Measurements from ENCODE around the gene LMAN2L.

The LMAN2L gene

DNA sequence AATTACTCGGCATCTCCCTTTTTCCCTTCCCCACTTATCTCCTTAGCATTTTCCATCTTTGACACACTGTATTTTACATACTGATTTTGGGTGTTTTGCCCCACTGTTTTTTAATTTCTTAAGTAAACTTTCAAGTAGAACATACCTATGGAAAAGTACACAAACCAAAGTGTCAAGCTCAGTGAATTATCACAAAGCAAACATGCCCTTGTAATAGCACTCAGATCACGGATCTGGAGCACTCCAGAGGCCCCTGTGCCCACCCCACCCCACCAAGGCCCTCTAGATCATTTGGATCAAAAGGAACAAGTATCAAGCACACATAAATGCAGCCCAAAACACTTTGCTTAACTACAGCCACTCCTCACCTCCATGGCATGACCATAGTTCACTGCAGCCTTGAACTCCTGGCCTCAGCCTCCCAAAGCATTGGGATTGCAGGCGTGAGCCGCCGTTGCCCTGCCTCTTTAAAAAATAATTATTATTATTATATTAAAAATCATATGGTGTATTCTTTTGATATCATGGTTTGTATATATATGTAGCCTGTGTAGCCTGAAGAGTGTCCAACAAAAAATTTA is 59.2 kb downstream of the LMAN2L start:
- H3K9me2 ChIP-seq (replicated peaks; ENCODE audit: control insufficient read depth, low read length) = no peaks in the 10 kb centered on the region
- no peak overlapping the region for H3K4me3 ChIP-seq (ENCODE audit: low read length)
- no peak overlapping the region for H3K27ac ChIP-seq (ENCODE audit: low read depth, low read length)
- no peaks in the 10 kb centered on the region for H3K79me2 ChIP-seq (ENCODE audit: control insufficient read depth, low read length)
- H4K20me1 ChIP-seq (ENCODE audit: control insufficient read depth, insufficient read depth, low read depth, low read length) = no peaks in the 10 kb centered on the region
- TF ChIP-seq, protein P1, sequence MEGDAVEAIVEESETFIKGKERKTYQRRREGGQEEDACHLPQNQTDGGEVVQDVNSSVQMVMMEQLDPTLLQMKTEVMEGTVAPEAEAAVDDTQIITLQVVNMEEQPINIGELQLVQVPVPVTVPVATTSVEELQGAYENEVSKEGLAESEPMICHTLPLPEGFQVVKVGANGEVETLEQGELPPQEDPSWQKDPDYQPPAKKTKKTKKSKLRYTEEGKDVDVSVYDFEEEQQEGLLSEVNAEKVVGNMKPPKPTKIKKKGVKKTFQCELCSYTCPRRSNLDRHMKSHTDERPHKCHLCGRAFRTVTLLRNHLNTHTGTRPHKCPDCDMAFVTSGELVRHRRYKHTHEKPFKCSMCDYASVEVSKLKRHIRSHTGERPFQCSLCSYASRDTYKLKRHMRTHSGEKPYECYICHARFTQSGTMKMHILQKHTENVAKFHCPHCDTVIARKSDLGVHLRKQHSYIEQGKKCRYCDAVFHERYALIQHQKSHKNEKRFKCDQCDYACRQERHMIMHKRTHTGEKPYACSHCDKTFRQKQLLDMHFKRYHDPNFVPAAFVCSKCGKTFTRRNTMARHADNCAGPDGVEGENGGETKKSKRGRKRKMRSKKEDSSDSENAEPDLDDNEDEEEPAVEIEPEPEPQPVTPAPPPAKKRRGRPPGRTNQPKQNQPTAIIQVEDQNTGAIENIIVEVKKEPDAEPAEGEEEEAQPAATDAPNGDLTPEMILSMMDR (IDR thresholded peaks at IDR 0.05; ENCODE audit: low read depth, low read length, poor library complexity, severe bottlenecking) = no peak
- no peak for TF ChIP-seq EZH2phosphoT487 (IDR thresholded peaks at IDR 0.05; ENCODE audit: borderline replicate concordance, low read length)
- H3K27me3 ChIP-seq (ENCODE audit: control insufficient read depth, low read length) = peaks cover 10% of the 10 kb centered on the region
- H3K4me1 ChIP-seq (ENCODE audit: control insufficient read depth, low read length) = no peaks in the 10 kb centered on the region
- H3F3A ChIP-seq (ENCODE audit: control insufficient read depth, insufficient read depth) = no peaks in the 10 kb centered on the region
- no peaks in the 10 kb centered on the region for H3K36me3 ChIP-seq (ENCODE audit: control insufficient read depth, low read length)
- H3K9me3 ChIP-seq (ENCODE audit: control insufficient read depth, insufficient read depth, low read length) = no peaks in the 10 kb centered on the region
- no peak overlapping the region for H3K4me2 ChIP-seq (ENCODE audit: low read length)

DNA sequence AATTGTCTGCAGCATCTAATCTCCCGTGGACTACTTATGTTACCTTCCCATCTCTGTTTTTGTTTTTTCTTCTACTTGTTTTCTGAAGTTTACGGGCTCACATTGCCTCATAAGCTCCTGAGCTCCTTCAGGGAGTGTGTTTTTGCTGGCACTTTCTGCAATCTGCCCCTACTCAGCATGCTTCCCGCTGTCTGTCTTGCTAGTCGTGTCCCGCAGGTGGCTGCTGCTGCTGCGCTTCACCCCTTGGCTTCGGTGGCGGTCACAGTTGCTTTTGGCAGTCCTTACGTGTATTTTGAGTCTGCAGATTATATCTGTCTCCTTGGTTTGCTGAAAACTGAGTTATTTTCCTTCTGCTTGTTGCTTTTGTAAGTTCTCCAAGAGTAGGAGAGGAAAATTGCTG is 60.0 kb downstream of the LMAN2L start:
- Histone ChIP-seq H3K4me3 (ENCODE audit: low read length) (no peak overlapping the region), H3K9me3 (ENCODE audit: control insufficient read depth, insufficient read depth, low read length) (no peaks in the 10 kb centered on the region), H3K79me2 (ENCODE audit: control insufficient read depth, low read length) (no peaks in the 10 kb centered on the region), H3K4me1 (ENCODE audit: control insufficient read depth, low read length) (no peaks in the 10 kb centered on the region), H3K27ac (ENCODE audit: low read depth, low read length) (no peak overlapping the region), H3F3A (ENCODE audit: control insufficient read depth, insufficient read depth) (no peaks in the 10 kb centered on the region), H3K36me3 (ENCODE audit: control insufficient read depth, low read length) (no peaks in the 10 kb centered on the region), H3K9me2 (replicated peaks; ENCODE audit: control insufficient read depth, low read length) (no peaks in the 10 kb centered on the region), H3K27me3 (ENCODE audit: control insufficient read depth, low read length) (peaks cover 10% of the 10 kb centered on the region), H3K4me2 (ENCODE audit: low read length) (no peak overlapping the region), H4K20me1 (ENCODE audit: control insufficient read depth, insufficient read depth, low read depth, low read length) (no peaks in the 10 kb centered on the region)
- TF ChIP-seq, protein P1 (IDR thresholded peaks at IDR 0.05; ENCODE audit: low read depth, low read length, poor library complexity, severe bottlenecking) = no peak
- TF ChIP-seq EZH2phosphoT487 (IDR thresholded peaks at IDR 0.05; ENCODE audit: borderline replicate concordance, low read length) = no peak

DNA sequence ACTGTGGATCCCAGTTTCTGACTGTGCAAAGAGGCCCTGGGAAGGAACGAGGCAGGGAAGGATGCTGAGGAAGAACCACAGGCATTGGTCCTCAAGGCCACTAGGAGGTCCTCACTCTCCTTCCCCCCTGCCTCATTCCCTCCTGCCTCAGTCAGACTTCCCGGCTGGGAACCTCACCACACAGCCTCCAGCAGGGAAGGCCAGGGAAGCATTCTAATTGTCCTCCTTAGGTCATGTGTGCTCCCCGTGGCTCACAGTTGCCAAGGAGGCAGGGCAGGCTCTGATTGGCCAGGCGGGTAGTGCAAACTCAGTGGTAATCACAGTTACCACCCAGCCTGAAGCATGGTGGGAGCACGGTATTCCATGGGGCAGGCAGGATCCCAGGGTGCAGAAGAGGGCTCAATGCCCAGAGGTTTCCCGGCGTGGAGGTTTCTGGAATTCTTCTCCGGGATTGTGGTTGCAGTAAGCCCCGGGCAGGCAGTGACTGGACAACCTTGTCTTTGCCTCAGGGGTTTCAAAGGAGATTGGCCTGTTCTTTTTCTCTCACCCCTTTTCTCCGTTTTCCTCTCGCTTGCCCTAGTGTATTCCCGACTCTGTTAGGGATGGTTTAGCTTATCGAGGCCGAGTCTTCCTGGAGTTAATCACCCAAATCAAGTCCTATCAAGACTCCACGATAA is 70.2 kb downstream of the LMAN2L start:
- H3K79me2 ChIP-seq (ENCODE audit: control insufficient read depth, low read length) = no peaks in the 10 kb centered on the region
- H3K9me3 ChIP-seq (ENCODE audit: control insufficient read depth, insufficient read depth, low read length) = no peaks in the 10 kb centered on the region
- no peaks in the 10 kb centered on the region; the same call in none of the 2 replicates for H3K27me3 ChIP-seq (ENCODE audit: control insufficient read depth, low read length)
- no peak for TF ChIP-seq EZH2phosphoT487 (IDR thresholded peaks at IDR 0.05; ENCODE audit: borderline replicate concordance, low read length)
- TF ChIP-seq, protein P1 (IDR thresholded peaks at IDR 0.05; ENCODE audit: low read depth, low read length, poor library complexity, severe bottlenecking) = no peak
- no peaks in the 10 kb centered on the region for H3K9me2 ChIP-seq (replicated peaks; ENCODE audit: control insufficient read depth, low read length)
- H3K4me2 ChIP-seq (ENCODE audit: low read length) = no peak overlapping the region
- no peaks in the 10 kb centered on the region for H3K36me3 ChIP-seq (ENCODE audit: control insufficient read depth, low read length)
- H3K27ac ChIP-seq (ENCODE audit: low read depth, low read length) = no peak overlapping the region
- H3K4me1 ChIP-seq (ENCODE audit: control insufficient read depth, low read length) = no peaks in the 10 kb centered on the region
- no peaks in the 10 kb centered on the region for H3F3A ChIP-seq (ENCODE audit: control insufficient read depth, insufficient read depth)
- no peak overlapping the region for H3K4me3 ChIP-seq (ENCODE audit: low read length)
- H4K20me1 ChIP-seq (ENCODE audit: control insufficient read depth, insufficient read depth, low read depth, low read length) = no peaks in the 10 kb centered on the region

Measured in DOHH2 (cell line).